Gastrocnemius medialis (tissue), 4 donors: Measurements from ENCODE around the gene CHCHD3. TPM values are rescaled to one million over a fixed set of nuclear protein-coding genes. Genes with fewer than 3 reads are reported as not detected.

Source experiments
- ATAC-seq, 2 donors: fragments of 150-250 bp; one replicate each; pipeline ENCODE4 v1.9.1; 2016
- DNase-seq, 2 donors: peaks; one replicate each; pipeline ENCODE4 v3.0.0-alpha.2; 2019
- H3K27ac ChIP-seq, 4 donors: fragments of 200-600 bp; sonication (generic); 1 replicate in 1 of 4; 2 replicates in 3 of 4; pipeline ENCODE4 v1.5.1; 2016 to 2018; ENCODE audit warnings: mild to moderate bottlenecking in 2 of 4, moderate library complexity in 1 of 4
- H3K27me3 ChIP-seq, 3 donors: fragments of 200-600 bp; sonication (generic) in 2 of 3; 1 replicate in 1 of 3; 2 replicates in 2 of 3; pipeline versions ENCODE4 v1.5.1 to v1.6.0; 2016 to 2019; ENCODE audit warnings: mild to moderate bottlenecking in 1 of 3, moderate library complexity in 1 of 3
- H3K36me3 ChIP-seq, 2 donors: fragments of 200-600 bp; sonication (generic) in 1 of 2; one replicate each; pipeline ENCODE4 v1.5.1; 2017 to 2018
- H3K4me1 ChIP-seq, 2 donors: fragments of 200-600 bp; sonication (generic) in 1 of 2; one replicate each; pipeline ENCODE4 v1.5.1; 2016 to 2017; ENCODE audit warnings: mild to moderate bottlenecking in 2 of 2
- H3K4me3 ChIP-seq, 4 donors: fragments of 200-600 bp; sonication (generic) in 3 of 4; 1 replicate in 1 of 4; 2 replicates in 3 of 4; pipeline ENCODE4 v1.5.1; 2016 to 2019; ENCODE audit warnings: mild to moderate bottlenecking in 2 of 4
- H3K9me3 ChIP-seq, 3 donors: fragments of 200-600 bp; sonication (generic) in 2 of 3; 1 replicate in 1 of 3; 2 replicates in 2 of 3; pipeline ENCODE4 v1.5.1; 2016 to 2019
- CTCF ChIP-seq, 5 experiments: fragments of 450-650 bp in 3 of 5; fragments of 200-600 bp in 2 of 5; sonication (generic) in 2 of 5; IDR thresholded peaks in 4 of 5; conservative IDR thresholded peaks in 1 of 5; 1 replicate in 4 of 5; 2 replicates in 1 of 5; pipeline ENCODE4 v1.5.1; 2016 to 2019; ENCODE audit warnings: antibody characterized with exemption in 5 of 5, mild to moderate bottlenecking in 3 of 5, moderate library complexity in 3 of 5
- POLR2A ChIP-seq, 2 donors: fragments of 450-650 bp; IDR thresholded peaks; one replicate each; pipeline ENCODE4 v1.6.1; 2017; ENCODE audit warnings: antibody characterized with exemption in 2 of 2, mild to moderate bottlenecking in 2 of 2, moderate library complexity in 2 of 2
- in situ Hi-C, 4 donors: fragments of 200-750 bp; cut with MboI; loops; one replicate each; pipeline versions ENCODE4 v1.15.0 to v1.8.0; 2017; ENCODE audit warnings: low sequenced_read_pairs in 4 of 4
- intact Hi-C: fragments of 100-400 bp; cut with DNase I; formaldehyde crosslinking; loops from one replicate; pipeline ENCODE4 v1.15.1; 2023; ENCODE audit warnings: low total_unique reads
- total RNA-seq, 4 donors: library from RNA; depleted of rRNA; stranded (reverse); fragments of >200 nt; gene quantifications; one replicate each; pipeline versions ENCODE4 v1.1.0 to v1.2.3, GENCODE V29; 2016

Gene CHCHD3
- total RNA-seq, 4 donors from 2014 or later, result 110 to 177 (median 131) TPM

- in situ Hi-C loops (no loop called here), intact Hi-C loops (no loop called here)
- Histone ChIP-seq H3K27ac (no peak overlapping the region), H3K27me3 (no peaks in the 10 kb centered on the region), H3K9me3 (no peaks in the 10 kb centered on the region), H3K4me1 (no peaks in the 10 kb centered on the region), H3K4me3 (no peak overlapping the region), H3K36me3 (no peaks in the 10 kb centered on the region)
- DNase-seq (no peak), ATAC-seq (no peak)
- TF ChIP-seq CTCF (IDR thresholded peaks at IDR 0.05 in 4 of 5, conservative IDR thresholded peaks at IDR 0.05 in 1 of 5), result no peak
- TF ChIP-seq POLR2A (IDR thresholded peaks at IDR 0.05), result no peak
These were observed 128.4 kb downstream of the CHCHD3 start for GRCh38 chr7:132953468-132953867.

- DNase-seq, result no peak
- H3K4me1 ChIP-seq, result no peaks in the 10 kb centered on the region
- H3K27ac ChIP-seq, result no peak overlapping the region
- H3K4me3 ChIP-seq, result no peak overlapping the region
- no peak for ATAC-seq
- TF ChIP-seq POLR2A (IDR thresholded peaks at IDR 0.05) (no peak), CTCF (IDR thresholded peaks at IDR 0.05 in 4 of 5, conservative IDR thresholded peaks at IDR 0.05 in 1 of 5) (no peak)
- H3K36me3 ChIP-seq, result no peaks in the 10 kb centered on the region
- H3K9me3 ChIP-seq, result no peaks in the 10 kb centered on the region
- in situ Hi-C loops (no loop called here), intact Hi-C loops (no loop called here)
- no peaks in the 10 kb centered on the region for H3K27me3 ChIP-seq
These were observed 131.2 kb downstream of the CHCHD3 start for GRCh38 chr7:132950725-132951124.

- H3K9me3 ChIP-seq, result no peaks in the 10 kb centered on the region
- no peak for DNase-seq
- no peaks in the 10 kb centered on the region for H3K27me3 ChIP-seq
- intact Hi-C loops, result no loop called here
- no peak overlapping the region for H3K4me3 ChIP-seq
- in situ Hi-C loops, result no loop called here
- H3K36me3 ChIP-seq, result no peaks in the 10 kb centered on the region
- H3K27ac ChIP-seq, result no peak overlapping the region
- H3K4me1 ChIP-seq, result no peaks in the 10 kb centered on the region
- no peak for TF ChIP-seq CTCF (IDR thresholded peaks at IDR 0.05 in 4 of 5, conservative IDR thresholded peaks at IDR 0.05 in 1 of 5)
- no peak for TF ChIP-seq POLR2A (IDR thresholded peaks at IDR 0.05)
- no peak for ATAC-seq
These were observed 134.9 kb downstream of the CHCHD3 start for GRCh38 chr7:132947011-132947410.

- Histone ChIP-seq H3K4me1 (no peaks in the 10 kb centered on the region), H3K27me3 (no peaks in the 10 kb centered on the region), H3K9me3 (no peaks in the 10 kb centered on the region), H3K27ac (no peak overlapping the region), H3K36me3 (no peaks in the 10 kb centered on the region), H3K4me3 (no peak overlapping the region)
- no peak for ATAC-seq
- TF ChIP-seq POLR2A (IDR thresholded peaks at IDR 0.05) (no peak), CTCF (IDR thresholded peaks at IDR 0.05 in 4 of 5, conservative IDR thresholded peaks at IDR 0.05 in 1 of 5) (no peak)
- in situ Hi-C loops, result no loop called here
- no peak for DNase-seq
- intact Hi-C loops, result no loop called here
These were observed 137.1 kb downstream of the CHCHD3 start for GRCh38 chr7:132944774-132945173.

- Histone ChIP-seq H3K4me1 (no peaks in the 10 kb centered on the region), H3K4me3 (no peak overlapping the region), H3K27me3 (no peaks in the 10 kb centered on the region), H3K36me3 (no peaks in the 10 kb centered on the region), H3K9me3 (no peaks in the 10 kb centered on the region), H3K27ac (no peak overlapping the region)
- TF ChIP-seq POLR2A (IDR thresholded peaks at IDR 0.05), result no peak
- no peak for TF ChIP-seq CTCF (IDR thresholded peaks at IDR 0.05 in 4 of 5, conservative IDR thresholded peaks at IDR 0.05 in 1 of 5)
- no peak for DNase-seq
- intact Hi-C loops (no loop called here), in situ Hi-C loops (no loop called here)
- no peak for ATAC-seq
These were observed 138.2 kb downstream of the CHCHD3 start for GRCh38 chr7:132943645-132944044.
